A549 (cell line): ENCODE results near the gene MT2A. TPM values are rescaled to one million over a fixed set of nuclear protein-coding genes. Genes with fewer than 3 reads are reported as not detected.

Experiments used
- ATAC-seq, 2 experiments: fragments of 200-7000 bp in 1 of 2; fragments of >200 bp in 1 of 2; cut with Nextera tagmentation in 1 of 2; cut with Tn5 transposase in 1 of 2; 3 replicates each; pipeline versions ENCODE4 v1.8.0 to v1.9.1; 2018 to 2020; ENCODE audit warnings: mild to moderate bottlenecking in 1 of 2, moderate library complexity in 1 of 2
- CTCF ChIA-PET: fragments of 300-600 bp; sonication (Branson Sonifier 250); formaldehyde crosslinking; extraction: SDS; loops from one replicate; lab custom pipeline; 2021; ENCODE audit warnings: antibody characterized with exemption, inconsistent platforms; lab: Yijun Ruan, JAX
- POLR2A ChIA-PET: fragments of 350-600 bp; formaldehyde crosslinking; extraction: SDS; loops from one replicate; lab custom pipeline; 2021; ENCODE audit warnings: antibody characterized with exemption, inconsistent platforms; lab: Yijun Ruan, JAX
- DNase-seq, 2 experiments: peaks; one replicate each; pipeline versions ENCODE4 v3.0.0 to v3.0.0-alpha.2; 2011 to 2016; ENCODE audit warnings: low read depth in 1 of 2, low spot score in 1 of 2
- FAIRE-seq: peaks from 2 replicates; lab custom pipeline; 2011; peaks lifted over from hg19 to GRCh38; lab: Jason Lieb, UNC
- H3K27ac ChIP-seq, 2 experiments: fragments of >200 bp; sonication (Bioruptor Twin); formaldehyde crosslinking; 3 replicates each; pipeline ENCODE4 v1.5.1; 2016 to 2017
- H3K4me1 ChIP-seq: fragments of >200 bp; sonication (Bioruptor Twin); formaldehyde crosslinking; 3 replicates; pipeline ENCODE4 v1.6.1; 2016
- H3K4me2 ChIP-seq: fragments of >200 bp; sonication (Bioruptor Twin); formaldehyde crosslinking; 3 replicates; pipeline ENCODE4 v1.6.1; 2016
- H3K4me3 ChIP-seq: fragments of >200 bp; sonication (Bioruptor Twin); formaldehyde crosslinking; 3 replicates; pipeline ENCODE4 v1.5.1; 2016
- H3K9me3 ChIP-seq: fragments of >200 bp; sonication (Bioruptor Twin); formaldehyde crosslinking; 3 replicates; pipeline ENCODE4 v1.6.1; 2016
- BHLHE40 ChIP-seq: IDR thresholded peaks from 2 replicates; pipeline ENCODE4 v1.6.1; 2012; ENCODE audit warnings: low read depth, low read length, inconsistent platforms
- CEBPB ChIP-seq, 2 experiments: fragments of >200 bp in 1 of 2; sonication (Bioruptor Twin) in 1 of 2; formaldehyde crosslinking in 1 of 2; IDR thresholded peaks; 2 replicates each; pipeline ENCODE4 v1.6.1; 2012 to 2016
- CHD2 ChIP-seq: fragments of 150-350 bp; IDR thresholded peaks from 2 replicates; pipeline ENCODE4 v1.6.1; 2014; ENCODE audit warnings: low read length; ENCODE audit not compliant: partially characterized antibody
- EHF ChIP-seq: fragments of 250-450 bp; sonication (Bioruptor Pico); IDR thresholded peaks from 2 replicates; pipeline ENCODE4 v1.5.0; 2020; ENCODE audit warnings: mild to moderate bottlenecking
- EP300 ChIP-seq, 2 experiments: fragments of >200 bp; sonication (Bioruptor Twin); formaldehyde crosslinking; IDR thresholded peaks; 2 replicates in 1 of 2; 3 replicates in 1 of 2; pipeline ENCODE4 v1.6.1; 2016 to 2017
- ESRRA ChIP-seq: fragments of 150-350 bp; IDR thresholded peaks from 2 replicates; pipeline ENCODE4 v1.6.1; 2014; ENCODE audit warnings: mild to moderate bottlenecking, low read length, borderline replicate concordance
- FOSL2 ChIP-seq, 2 experiments: fragments of 450-650 bp in 1 of 2; fragments of >200 bp in 1 of 2; sonication (Bioruptor Twin) in 1 of 2; formaldehyde crosslinking; IDR thresholded peaks; 2 replicates each; pipeline versions ENCODE4 v1.5.0 to v1.6.1; 2016 to 2020; ENCODE audit warnings: mild to moderate bottlenecking in 1 of 2, moderate library complexity in 1 of 2
- GATA3 ChIP-seq: IDR thresholded peaks from 2 replicates; pipeline ENCODE4 v1.6.1; 2012; ENCODE audit warnings: borderline replicate concordance
- HOXB13 ChIP-seq: fragments of 250-450 bp; sonication (Bioruptor Pico); IDR thresholded peaks from 2 replicates; pipeline ENCODE4 v1.5.0; 2020; ENCODE audit warnings: low read depth, mild to moderate bottlenecking, moderate library complexity
- HOXB5 ChIP-seq: fragments of 250-450 bp; sonication (Bioruptor Pico); IDR thresholded peaks from 2 replicates; pipeline ENCODE4 v1.5.0; 2020; ENCODE audit warnings: mild to moderate bottlenecking, moderate library complexity
- JUN ChIP-seq, 2 experiments: fragments of >200 bp; sonication (Bioruptor Twin); formaldehyde crosslinking; IDR thresholded peaks; 2 replicates in 1 of 2; 3 replicates in 1 of 2; pipeline ENCODE4 v1.6.1; 2016 to 2017
- KDM5A ChIP-seq: fragments of 200-600 bp; sonication (generic); IDR thresholded peaks from 2 replicates; pipeline ENCODE4 v1.6.1; 2016; ENCODE audit warnings: antibody characterized with exemption, mild to moderate bottlenecking
- MAZ ChIP-seq: fragments of 150-350 bp; IDR thresholded peaks from 2 replicates; pipeline ENCODE4 v1.6.1; 2014; ENCODE audit warnings: antibody characterized with exemption, low read depth, low read length, borderline replicate concordance
- NFE2L2 ChIP-seq: fragments of 150-350 bp; conservative IDR thresholded peaks from 2 replicates; pipeline ENCODE4 v1.6.1; 2014; ENCODE audit warnings: low read length
- NPAS2 ChIP-seq: fragments of 250-450 bp; sonication (Bioruptor Pico); IDR thresholded peaks from 2 replicates; pipeline ENCODE4 v1.8.0; 2022; ENCODE audit warnings: mild to moderate bottlenecking, moderate library complexity, borderline replicate concordance
- NR3C1 ChIP-seq: fragments of >200 bp; sonication (Bioruptor Twin); formaldehyde crosslinking; IDR thresholded peaks from 3 replicates; pipeline ENCODE4 v1.6.1; 2017
- PHF8 ChIP-seq: fragments of 200-600 bp; sonication (generic); IDR thresholded peaks from 2 replicates; pipeline ENCODE4 v1.6.1; 2016; ENCODE audit warnings: low read depth, mild to moderate bottlenecking, antibody characterized with exemption, moderate library complexity, borderline replicate concordance
- RAD21 ChIP-seq, 2 experiments: fragments of >200 bp in 1 of 2; sonication (Bioruptor Twin) in 1 of 2; formaldehyde crosslinking in 1 of 2; IDR thresholded peaks in 1 of 2; conservative IDR thresholded peaks in 1 of 2; 2 replicates in 1 of 2; 3 replicates in 1 of 2; pipeline ENCODE4 v1.6.1; 2012 to 2018; ENCODE audit warnings: inconsistent platforms in 1 of 2
- RARB ChIP-seq: fragments of 250-450 bp; sonication (Bioruptor Pico); IDR thresholded peaks from 2 replicates; pipeline ENCODE4 v1.8.0; 2021; ENCODE audit warnings: mild to moderate bottlenecking, moderate library complexity
- RCOR1 ChIP-seq: fragments of 150-350 bp; IDR thresholded peaks from 2 replicates; pipeline ENCODE4 v1.6.1; 2014; ENCODE audit warnings: antibody characterized with exemption, low read length, low read depth
- RFX5 ChIP-seq: fragments of 450-650 bp; IDR thresholded peaks from 2 replicates; pipeline ENCODE4 v1.7.1; 2014; ENCODE audit warnings: antibody characterized with exemption, mild to moderate bottlenecking, moderate library complexity
- RNF2 ChIP-seq: fragments of 200-600 bp; sonication (generic); IDR thresholded peaks from 2 replicates; pipeline ENCODE4 v1.6.1; 2016; ENCODE audit warnings: low read depth, mild to moderate bottlenecking, antibody characterized with exemption, moderate library complexity, borderline replicate concordance
- SMC3 ChIP-seq: fragments of >200 bp; sonication (Bioruptor Twin); formaldehyde crosslinking; IDR thresholded peaks from 3 replicates; pipeline ENCODE4 v1.6.1; 2018; ENCODE audit warnings: inconsistent platforms
- SREBF2 ChIP-seq: fragments of 450-650 bp; IDR thresholded peaks from 2 replicates; pipeline ENCODE4 v1.6.1; 2014; ENCODE audit warnings: mild to moderate bottlenecking, moderate library complexity
- TFCP2L1 ChIP-seq: fragments of 250-450 bp; sonication (Bioruptor Pico); IDR thresholded peaks from 2 replicates; pipeline ENCODE4 v1.5.0; 2021; ENCODE audit warnings: mild to moderate bottlenecking
- TP53 ChIP-seq: fragments of 250-450 bp; sonication (Bioruptor Pico); IDR thresholded peaks from 2 replicates; pipeline ENCODE4 v1.5.0; 2021; ENCODE audit warnings: mild to moderate bottlenecking, moderate library complexity
- WGBS: methylation state at CpG from one replicate; pipeline ENCODE4 v1.1.6; 2017; ENCODE audit errors: missing lambda C conversion rate; 5-methylcytosine and 5-hydroxymethylcytosine counted together
- polyA plus RNA-seq, 4 experiments: library from polyadenylated mRNA; depleted of rRNA in 3 of 4; stranded (reverse); fragments of >200 nt; fragmentation: RNase III in 1 of 4; extraction: RNeasy Plus Mini Kit Qiagen cat#74134 plus additional on column Dnase treatment in 1 of 4; gene quantifications; 2 replicates in 3 of 4; 3 replicates in 1 of 4; pipeline ENCODE4 v1.2.3, GENCODE V29; 2011 to 2017
- TF ChIP-seq, protein P1 (sequence below): IDR thresholded peaks from 2 replicates; pipeline ENCODE4 v1.6.1; 2012; ENCODE audit warnings: low read depth, borderline replicate concordance
- TF ChIP-seq, protein P2 (sequence below): fragments of 250-450 bp; sonication (Bioruptor Pico); IDR thresholded peaks from 2 replicates; pipeline ENCODE4 v1.5.0; 2020; ENCODE audit warnings: low read depth, mild to moderate bottlenecking, moderate library complexity
- TF ChIP-seq, protein P3 (sequence below): IDR thresholded peaks from 2 replicates; pipeline ENCODE4 v1.6.1; 2012

The MT2A gene
- polyA plus RNA-seq, 2 of the 4 experiments (the other 2 are of a cell fraction): 39.1 to 305 TPM

DNA sequence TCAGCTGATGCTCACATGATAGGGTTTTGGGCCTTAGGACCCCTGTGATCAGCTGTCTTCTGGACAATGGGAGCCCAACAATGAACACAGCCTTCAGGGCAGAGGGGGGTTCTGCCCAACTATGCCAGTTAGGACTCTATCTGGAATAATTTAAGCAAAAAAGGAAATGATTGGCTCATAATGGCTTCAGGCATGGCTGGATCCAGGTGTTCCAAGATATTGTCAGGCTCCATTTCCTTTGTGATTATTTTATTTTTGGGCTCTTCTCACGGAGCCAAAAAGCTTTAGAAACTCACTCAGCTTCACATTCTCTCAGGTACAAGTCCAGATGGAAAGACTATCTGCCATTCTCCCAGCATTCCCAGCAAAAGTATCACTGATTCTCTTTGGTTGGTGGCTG is 2.9 kb upstream of the MT2A start:
- ChIA-PET CTCF (interaction anchor here (1.1 to 19.7 kb wide), 10 partner anchors 11 to 97 kb away, joined by 3 to 340 read pairs (median 6); partner anchors contain the start of genes MT1A, MT1B and MT1F), POLR2A (interaction anchor here (0.9 to 10.8 kb wide), 4 partner anchors 38 to 154 kb away, joined by 3 to 185 read pairs (median 4); partner anchors contain the start of genes MT1X, NUDT21 and OGFOD1)
- Histone ChIP-seq H3K4me1 (peaks cover 47% of the 10 kb centered on the region), H3K9me3 (no peaks in the 10 kb centered on the region)
- no peak for TF ChIP-seq SREBF2
- TF ChIP-seq, protein P1, sequence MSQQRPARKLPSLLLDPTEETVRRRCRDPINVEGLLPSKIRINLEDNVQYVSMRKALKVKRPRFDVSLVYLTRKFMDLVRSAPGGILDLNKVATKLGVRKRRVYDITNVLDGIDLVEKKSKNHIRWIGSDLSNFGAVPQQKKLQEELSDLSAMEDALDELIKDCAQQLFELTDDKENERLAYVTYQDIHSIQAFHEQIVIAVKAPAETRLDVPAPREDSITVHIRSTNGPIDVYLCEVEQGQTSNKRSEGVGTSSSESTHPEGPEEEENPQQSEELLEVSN: no peak
- no peak for TF ChIP-seq NFE2L2
- TF ChIP-seq RAD21 (conservative IDR thresholded peaks at IDR 0.05 in 1 of 2, IDR thresholded peaks at IDR 0.05 in 1 of 2): no peak
- TF ChIP-seq RARB (CRISPR knock-in tag): no peak
- TF ChIP-seq NR3C1: no peak
- TF ChIP-seq, all 56 proteins: peak for 0
- Histone ChIP-seq H3K4me3 (no peak overlapping the region), H3K27ac (peak overlapping the region; percentile 93 to 96), H3K4me2 (peak overlapping the region; percentile 81)
- 100% methylated on average over 1 of the region's 1 CpG for WGBS
- ATAC-seq (no peak), DNase-seq (no peak), FAIRE-seq (no peak)

DNA sequence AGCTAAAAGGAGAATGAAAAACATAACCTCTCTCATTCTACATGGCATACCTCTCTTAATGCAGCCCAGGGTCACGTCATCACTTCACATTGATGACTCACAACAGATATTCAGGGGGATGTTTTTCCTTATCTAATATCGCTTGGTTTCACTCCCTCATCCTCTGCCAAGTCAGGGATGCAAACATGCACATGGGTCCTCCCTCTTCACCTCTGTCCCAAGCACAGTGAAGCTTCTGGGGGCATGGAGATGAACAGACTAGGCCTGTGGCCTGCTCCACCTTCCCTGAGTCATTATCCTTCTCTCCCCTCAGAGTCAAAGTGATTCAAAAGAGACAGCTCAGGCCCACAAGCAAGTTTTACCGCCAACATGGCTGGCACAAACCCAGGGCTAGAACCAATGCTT is 2.3 kb upstream of the MT2A start:
- CTCF ChIA-PET: interaction anchor here (0.7 to 19.7 kb wide), 9 partner anchors 11 to 96 kb away, joined by 3 to 340 read pairs (median 4); partner anchors contain the start of genes MT1A, MT1B and MT1F
- no peak overlapping the region for H3K4me3 ChIP-seq
- peak overlapping the region; percentile 93 to 96 for H3K27ac ChIP-seq
- POLR2A ChIA-PET: interaction anchor here (0.8 to 10.8 kb wide), 7 partner anchors 9 to 155 kb away, joined by 3 to 185 read pairs (median 4); partner anchors contain the start of genes MT1F, MT1X, NUDT21 and OGFOD1
- FAIRE-seq (no peak), ATAC-seq (peak; percentile 17 to 36; a peak in 5 of 6 replicates)
- peaks cover 53% of the 10 kb centered on the region for H3K4me1 ChIP-seq
- TF ChIP-seq NFE2L2: 0 out of 2 replicates have a peak, but pooled peaks have one; percentile 18
- no peak for TF ChIP-seq RCOR1
- TF ChIP-seq, protein P2, sequence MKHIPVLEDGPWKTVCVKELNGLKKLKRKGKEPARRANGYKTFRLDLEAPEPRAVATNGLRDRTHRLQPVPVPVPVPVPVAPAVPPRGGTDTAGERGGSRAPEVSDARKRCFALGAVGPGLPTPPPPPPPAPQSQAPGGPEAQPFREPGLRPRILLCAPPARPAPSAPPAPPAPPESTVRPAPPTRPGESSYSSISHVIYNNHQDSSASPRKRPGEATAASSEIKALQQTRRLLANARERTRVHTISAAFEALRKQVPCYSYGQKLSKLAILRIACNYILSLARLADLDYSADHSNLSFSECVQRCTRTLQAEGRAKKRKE (CRISPR knock-in tag): 0 out of 2 replicates have a peak, but pooled peaks have one; percentile 23
- TF ChIP-seq TFCP2L1 (CRISPR knock-in tag): no peak
- no peak for TF ChIP-seq MAZ
- TF ChIP-seq, protein P3, sequence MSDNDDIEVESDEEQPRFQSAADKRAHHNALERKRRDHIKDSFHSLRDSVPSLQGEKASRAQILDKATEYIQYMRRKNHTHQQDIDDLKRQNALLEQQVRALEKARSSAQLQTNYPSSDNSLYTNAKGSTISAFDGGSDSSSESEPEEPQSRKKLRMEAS: peak; percentile 6; the same call in 1 of the 2 replicates
- no peak for TF ChIP-seq NPAS2 (CRISPR knock-in tag)
- peak; percentile 59; the same call in 1 of the 2 replicates for TF ChIP-seq FOSL2 (IDR thresholded peaks at IDR 0.05)
- peak; percentile 93 for TF ChIP-seq FOSL2 (CRISPR knock-in tag; IDR thresholded peaks at IDR 0.05)
- TF ChIP-seq JUN (IDR thresholded peaks at IDR 0.05): 0 out of 5 replicates have a peak, but pooled peaks of 1 of the 2 experiments have one; percentile 1
- no peak for TF ChIP-seq RFX5
- TF ChIP-seq GATA3: no peak
- TF ChIP-seq EP300 (IDR thresholded peaks at IDR 0.05): no peak
- no peak for TF ChIP-seq RAD21 (conservative IDR thresholded peaks at IDR 0.05 in 1 of 2, IDR thresholded peaks at IDR 0.05 in 1 of 2)
- TF ChIP-seq, all 56 proteins: peak for 5
- Histone ChIP-seq H3K4me2 (peak overlapping the region; percentile 81), H3K9me3 (no peaks in the 10 kb centered on the region)
- 17% methylated on average over 3 of the region's 3 CpGs for WGBS
- DNase-seq: peak; percentile 51 to 78

DNA sequence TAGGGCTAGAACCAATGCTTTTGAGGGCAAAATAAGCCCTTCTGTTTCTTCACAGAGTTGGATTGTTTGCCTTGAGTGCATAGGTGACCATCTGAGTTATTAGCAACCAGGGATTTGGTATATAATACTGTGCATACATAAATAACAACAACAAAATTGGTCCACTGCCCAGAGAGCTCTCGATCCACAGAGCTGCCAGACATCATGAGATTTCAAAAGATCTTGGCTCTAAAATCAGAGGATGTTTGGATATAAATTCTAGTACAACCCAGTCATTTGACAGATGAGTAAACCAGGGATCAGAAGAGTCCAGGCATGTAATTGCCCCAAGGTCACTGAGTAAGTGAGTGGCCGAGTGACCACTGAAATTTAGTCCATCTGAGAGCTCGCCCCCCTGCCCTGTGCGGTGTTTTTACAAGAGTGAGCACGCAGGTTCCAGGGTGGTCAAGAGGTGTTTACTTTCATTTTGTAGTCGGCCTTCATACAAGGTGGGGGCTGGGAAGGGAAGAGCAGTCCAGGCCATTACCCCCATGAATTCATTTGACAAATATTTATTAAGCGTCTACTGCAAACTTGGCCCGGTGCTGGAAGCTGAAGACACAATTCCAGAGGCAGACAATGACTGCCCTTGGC is 1.8 kb upstream of the MT2A start:
- 4% methylated on average over 8 of the region's 8 CpGs for WGBS
- ChIA-PET CTCF (interaction anchor here (0.7 to 19.7 kb wide), 9 partner anchors 10 to 96 kb away, joined by 3 to 340 read pairs (median 4); partner anchors contain the start of genes MT1A, MT1B and MT1F), POLR2A (interaction anchor here (0.7 to 10.8 kb wide), 9 partner anchors 9 to 155 kb away, joined by 3 to 185 read pairs (median 4); partner anchors contain the start of genes MT1F, MT1X, NUDT21 and OGFOD1)
- H3K4me3 ChIP-seq: 0 out of 3 replicates have a peak overlapping the region, but pooled peaks have one; percentile 3
- DNase-seq (peak; percentile 55 to 91), FAIRE-seq (no peak), ATAC-seq (peak; percentile 25 to 44)
- H3K27ac ChIP-seq: peak overlapping the region; percentile 93 to 96
- no peaks in the 10 kb centered on the region for H3K9me3 ChIP-seq
- peak overlapping the region; percentile 81 for H3K4me2 ChIP-seq
- peaks cover 59% of the 10 kb centered on the region for H3K4me1 ChIP-seq
- TF ChIP-seq MAZ (no peak), ESRRA (peak; percentile 38; the same call in 1 of the 2 replicates), BHLHE40 (no peak), HOXB13 (CRISPR knock-in tag) (no peak), HOXB5 (CRISPR knock-in tag) (no peak), CHD2 (no peak), CEBPB (IDR thresholded peaks at IDR 0.05) (peak; percentile 71 to 81), RNF2 (no peak), KDM5A (no peak), FOSL2 (IDR thresholded peaks at IDR 0.05) (peak; percentile 77), FOSL2 (CRISPR knock-in tag; IDR thresholded peaks at IDR 0.05) (peak; percentile 79), EP300 (IDR thresholded peaks at IDR 0.05) (peak; percentile 72 to 85; a peak in 4 of 5 replicates), PHF8 (no peak), SMC3 (no peak), EHF (CRISPR knock-in tag) (no peak), NFE2L2 (no peak), TP53 (no peak)
- TF ChIP-seq, protein P2 (CRISPR knock-in tag): no peak
